ENCODE results near the gene EIF3K. TPM values are rescaled to one million over a fixed set of nuclear protein-coding genes. Genes with fewer than 3 reads are reported as not detected.
"Not testable (repeated sequence)": the region's sequence is repeated elsewhere in the genome, so short reads cannot be mapped to it uniquely, and the experiment has no call there.

EIF3K gene
- total RNA-seq, 1 experiment from 2014 or later, result 2,011 TPM

GRCh38 chr19:38626401-38626800, 7.4 kb downstream of the EIF3K start:
- H3K27me3 ChIP-seq (ENCODE audit: control insufficient read depth, insufficient read depth, low read length), result no peaks in the 10 kb centered on the region
- no peak overlapping the region for H3K27ac ChIP-seq (ENCODE audit: low read length)
- peak; percentile 11; the same call in 1 of the 2 replicates for ATAC-seq
- ChIA-PET CTCF (interaction anchor here (0.7 kb wide), 1 partner anchor 8 kb away, joined by 5 read pairs; no protein-coding TSS in a partner anchor), POLR2A (no interaction called here)
- no peak for TF ChIP-seq SIN3A (IDR thresholded peaks at IDR 0.05; ENCODE audit: borderline replicate concordance, insufficient read depth, low read depth, low read length)
- no peak for TF ChIP-seq POLR2AphosphoS5 (IDR thresholded peaks at IDR 0.05; ENCODE audit: low read depth, low read length)
- TF ChIP-seq REST (IDR thresholded peaks at IDR 0.05; ENCODE audit: insufficient read depth in 1 of 2, low read depth in 2 of 2, low read length in 1 of 2), result no peak
- no peak for TF ChIP-seq TCF7L2 (IDR thresholded peaks at IDR 0.05; ENCODE audit: low read depth, low read length)
- no peak for TF ChIP-seq CTCF (IDR thresholded peaks at IDR 0.05)
- no peak overlapping the region for H3K4me3 ChIP-seq (ENCODE audit: low read depth in 2 of 2, low read length in 2 of 2)
- H3K9me3 ChIP-seq (ENCODE audit: control insufficient read depth, insufficient read depth, low read depth, low read length), result no peaks in the 10 kb centered on the region
- no TSS peak for BruUV-seq (replicated peaks)
- peaks cover 47% of the 10 kb centered on the region for H3K36me3 ChIP-seq (ENCODE audit: control insufficient read depth, insufficient read depth, low read length)
- no peaks in the 10 kb centered on the region for H3K4me1 ChIP-seq (ENCODE audit: control insufficient read depth, insufficient read depth, low read length)
- intact Hi-C loops (cut with micrococcal nuclease; ENCODE audit: unreplicated experiment) (no loop called here), in situ Hi-C loops (cut with HindIII; ENCODE audit: low pct_unique_long_range_greater_than_20kb, low sequenced_read_pairs) (no loop called here)
- no peak for DNase-seq (ENCODE audit: low read depth, low spot score)

- CTCF ChIA-PET, result no interaction called here
- Histone ChIP-seq H3K9me3 (ENCODE audit: control insufficient read depth, insufficient read depth, low read depth, low read length) (no peaks in the 10 kb centered on the region), H3K27ac (ENCODE audit: low read length) (no peak overlapping the region), H3K36me3 (ENCODE audit: control insufficient read depth, insufficient read depth, low read length) (peaks cover 31% of the 10 kb centered on the region), H3K4me1 (ENCODE audit: control insufficient read depth, insufficient read depth, low read length) (no peaks in the 10 kb centered on the region), H3K27me3 (ENCODE audit: control insufficient read depth, insufficient read depth, low read length) (no peaks in the 10 kb centered on the region), H3K4me3 (ENCODE audit: low read depth in 2 of 2, low read length in 2 of 2) (no peak overlapping the region)
- BruUV-seq (replicated peaks), result no TSS peak
- DNase-seq (ENCODE audit: low read depth, low spot score) (no peak), ATAC-seq (no peak)
- in situ Hi-C loops (cut with HindIII; ENCODE audit: low pct_unique_long_range_greater_than_20kb, low sequenced_read_pairs), result no loop called here
- TF ChIP-seq REST (IDR thresholded peaks at IDR 0.05; ENCODE audit: insufficient read depth in 1 of 2, low read depth in 2 of 2, low read length in 1 of 2), result no peak
- no peak for TF ChIP-seq CTCF (IDR thresholded peaks at IDR 0.05)
- no peak for TF ChIP-seq TCF7L2 (IDR thresholded peaks at IDR 0.05; ENCODE audit: low read depth, low read length)
- intact Hi-C loops (cut with micrococcal nuclease; ENCODE audit: unreplicated experiment), result no loop called here
- POLR2A ChIA-PET, result interaction anchor here (0.6 to 1.0 kb wide), 4 partner anchors 8 to 1301 kb away, joined by 3 to 6 read pairs (median 6); partner anchors contain the start of gene EIF3K
Measured at GRCh38 chr19:38629568-38629967, 10.6 kb downstream of the EIF3K start.

GRCh38 chr19:38631301-38631700, 12.3 kb downstream of the EIF3K start:
- H3K9me3 ChIP-seq (ENCODE audit: control insufficient read depth, insufficient read depth, low read depth, low read length); H3K4me1 ChIP-seq (ENCODE audit: control insufficient read depth, insufficient read depth, low read length); H3K27me3 ChIP-seq (ENCODE audit: control insufficient read depth, insufficient read depth, low read length); CTCF ChIA-PET; in situ Hi-C loops (cut with HindIII; ENCODE audit: low pct_unique_long_range_greater_than_20kb, low sequenced_read_pairs); ATAC-seq; POLR2A ChIA-PET; DNase-seq (ENCODE audit: low read depth, low spot score); H3K4me3 ChIP-seq (ENCODE audit: low read depth in 2 of 2, low read length in 2 of 2); H3K27ac ChIP-seq (ENCODE audit: low read length): not testable (repeated sequence)
- intact Hi-C loops (cut with micrococcal nuclease; ENCODE audit: unreplicated experiment), result loop anchor here (5.0 to 10.0 kb wide), 2 partner anchors 74 to 226 kb away; partner anchors contain the start of gene FAM98C
- BruUV-seq (replicated peaks), result TSS peak; percentile 26
- peaks cover 35% of the 10 kb centered on the region for H3K36me3 ChIP-seq (ENCODE audit: control insufficient read depth, insufficient read depth, low read length)
